HEK293 (cell line): ENCODE data around the gene C14orf119.

Experiments
- IKZF3 ChIP-seq: fragments of 450-650 bp; IDR thresholded peaks from 2 replicates; pipeline ENCODE4 v1.5.0; 2018; ENCODE audit warnings: missing biosample characterization, mild to moderate bottlenecking, missing genetic modification characterization, moderate library complexity
- KLF16 ChIP-seq: fragments of 450-650 bp; formaldehyde crosslinking; IDR thresholded peaks from 2 replicates; pipeline ENCODE4 v1.5.1; 2017; ENCODE audit warnings: missing biosample characterization, missing genetic modification characterization
- MZF1 ChIP-seq: fragments of 450-650 bp; formaldehyde crosslinking; IDR thresholded peaks from 2 replicates; pipeline ENCODE4 v1.5.1; 2017; ENCODE audit warnings: missing biosample characterization, missing genetic modification characterization, borderline replicate concordance
- WT1 ChIP-seq: fragments of 450-650 bp; formaldehyde crosslinking; IDR thresholded peaks from 2 replicates; pipeline ENCODE4 v1.5.1; 2016; ENCODE audit warnings: missing biosample characterization, missing genetic modification characterization
- ZBTB6 ChIP-seq: fragments of 450-650 bp; formaldehyde crosslinking; IDR thresholded peaks from 2 replicates; pipeline ENCODE4 v1.5.1; 2017; ENCODE audit warnings: missing biosample characterization, missing genetic modification characterization
- ZNF10 ChIP-seq: fragments of 450-650 bp; formaldehyde crosslinking; IDR thresholded peaks from 2 replicates; pipeline ENCODE4 v1.5.1; 2017; ENCODE audit warnings: missing biosample characterization, missing genetic modification characterization
- ZNF366 ChIP-seq: fragments of 450-650 bp; formaldehyde crosslinking; conservative IDR thresholded peaks from 2 replicates; pipeline ENCODE4 v1.5.1; 2016; ENCODE audit warnings: missing biosample characterization, missing genetic modification characterization
- ZNF449 ChIP-seq: fragments of 450-650 bp; formaldehyde crosslinking; IDR thresholded peaks from 2 replicates; pipeline ENCODE4 v1.5.1; 2017; ENCODE audit warnings: missing biosample characterization, mild to moderate bottlenecking, missing genetic modification characterization, moderate library complexity
- ZNF529 ChIP-seq: fragments of 450-650 bp; formaldehyde crosslinking; IDR thresholded peaks from 2 replicates; pipeline ENCODE4 v1.5.1; 2017; ENCODE audit warnings: missing genetic modification characterization, missing biosample characterization; ENCODE audit not compliant: insufficient replicate concordance
- ZNF660 ChIP-seq: fragments of 450-650 bp; IDR thresholded peaks from 2 replicates; pipeline ENCODE4 v1.5.1; 2018; ENCODE audit warnings: missing biosample characterization, mild to moderate bottlenecking, missing genetic modification characterization
- ZNF692 ChIP-seq: fragments of 450-650 bp; formaldehyde crosslinking; IDR thresholded peaks from 2 replicates; pipeline ENCODE4 v1.5.1; 2016; ENCODE audit warnings: missing biosample characterization, missing genetic modification characterization
- ZSCAN30 ChIP-seq: fragments of 450-650 bp; IDR thresholded peaks from 2 replicates; pipeline ENCODE4 v1.5.1; 2018; ENCODE audit warnings: missing biosample characterization, mild to moderate bottlenecking, missing genetic modification characterization, moderate library complexity
- TF ChIP-seq, protein P1 (sequence below): fragments of 450-650 bp; formaldehyde crosslinking; IDR thresholded peaks from 2 replicates; pipeline ENCODE4 v1.5.1; 2016; ENCODE audit warnings: missing biosample characterization, missing genetic modification characterization
- TF ChIP-seq, protein P2 (sequence below): fragments of 450-650 bp; formaldehyde crosslinking; IDR thresholded peaks from 2 replicates; pipeline ENCODE4 v1.5.1; 2016; ENCODE audit warnings: missing biosample characterization, missing genetic modification characterization, borderline replicate concordance

C14orf119 gene

DNA sequence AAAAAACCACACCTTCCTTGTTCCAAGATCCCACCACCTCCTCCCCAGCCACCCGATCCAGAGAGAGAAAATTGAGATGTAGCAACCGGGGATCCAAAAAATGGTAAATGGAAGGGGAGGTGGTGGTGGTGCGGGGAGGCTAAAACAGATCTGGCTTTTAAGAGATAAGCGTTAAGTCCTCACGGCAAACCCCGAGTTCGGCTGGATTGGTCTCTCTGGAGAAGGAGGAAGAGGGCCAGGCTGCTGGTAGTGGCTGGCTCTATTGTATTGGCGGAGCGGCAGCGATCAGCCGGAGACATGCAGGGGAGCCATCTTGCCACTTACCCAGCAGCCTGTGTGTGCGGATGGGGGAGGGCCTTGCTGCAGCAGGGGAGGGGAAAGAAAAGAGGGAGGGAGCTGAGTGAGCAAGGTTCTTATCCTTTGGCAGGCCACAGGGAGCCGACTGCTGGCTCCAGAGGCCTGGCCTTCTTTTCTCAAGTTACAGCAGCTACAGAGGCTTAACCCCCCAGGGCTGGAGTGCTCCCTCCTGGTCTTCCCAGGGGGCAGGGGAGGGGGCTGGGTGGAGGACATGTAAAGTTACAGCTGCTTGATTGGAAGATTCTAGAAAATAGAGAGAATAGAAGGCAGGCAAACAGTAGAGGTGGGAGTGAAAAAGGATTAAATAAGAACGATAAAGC lies 23.9 kb upstream of the C14orf119 start (continued):
- TF ChIP-seq MZF1 = 0 out of 2 replicates have a peak, but pooled peaks have one; percentile 19
- peak; percentile 34; the same call in 1 of the 2 replicates for TF ChIP-seq ZNF449 (tag by site-specific recombination)
- peak; percentile 100 for TF ChIP-seq ZNF10 (tag by site-specific recombination)
- peak; percentile 100 for TF ChIP-seq ZSCAN30 (tag by site-specific recombination)
- TF ChIP-seq, protein P1, sequence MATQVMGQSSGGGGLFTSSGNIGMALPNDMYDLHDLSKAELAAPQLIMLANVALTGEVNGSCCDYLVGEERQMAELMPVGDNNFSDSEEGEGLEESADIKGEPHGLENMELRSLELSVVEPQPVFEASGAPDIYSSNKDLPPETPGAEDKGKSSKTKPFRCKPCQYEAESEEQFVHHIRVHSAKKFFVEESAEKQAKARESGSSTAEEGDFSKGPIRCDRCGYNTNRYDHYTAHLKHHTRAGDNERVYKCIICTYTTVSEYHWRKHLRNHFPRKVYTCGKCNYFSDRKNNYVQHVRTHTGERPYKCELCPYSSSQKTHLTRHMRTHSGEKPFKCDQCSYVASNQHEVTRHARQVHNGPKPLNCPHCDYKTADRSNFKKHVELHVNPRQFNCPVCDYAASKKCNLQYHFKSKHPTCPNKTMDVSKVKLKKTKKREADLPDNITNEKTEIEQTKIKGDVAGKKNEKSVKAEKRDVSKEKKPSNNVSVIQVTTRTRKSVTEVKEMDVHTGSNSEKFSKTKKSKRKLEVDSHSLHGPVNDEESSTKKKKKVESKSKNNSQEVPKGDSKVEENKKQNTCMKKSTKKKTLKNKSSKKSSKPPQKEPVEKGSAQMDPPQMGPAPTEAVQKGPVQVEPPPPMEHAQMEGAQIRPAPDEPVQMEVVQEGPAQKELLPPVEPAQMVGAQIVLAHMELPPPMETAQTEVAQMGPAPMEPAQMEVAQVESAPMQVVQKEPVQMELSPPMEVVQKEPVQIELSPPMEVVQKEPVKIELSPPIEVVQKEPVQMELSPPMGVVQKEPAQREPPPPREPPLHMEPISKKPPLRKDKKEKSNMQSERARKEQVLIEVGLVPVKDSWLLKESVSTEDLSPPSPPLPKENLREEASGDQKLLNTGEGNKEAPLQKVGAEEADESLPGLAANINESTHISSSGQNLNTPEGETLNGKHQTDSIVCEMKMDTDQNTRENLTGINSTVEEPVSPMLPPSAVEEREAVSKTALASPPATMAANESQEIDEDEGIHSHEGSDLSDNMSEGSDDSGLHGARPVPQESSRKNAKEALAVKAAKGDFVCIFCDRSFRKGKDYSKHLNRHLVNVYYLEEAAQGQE = peak; percentile 24; the same call in 1 of the 2 replicates
- TF ChIP-seq WT1 = peak; percentile 20; the same call in 1 of the 2 replicates
- TF ChIP-seq, protein P2, sequence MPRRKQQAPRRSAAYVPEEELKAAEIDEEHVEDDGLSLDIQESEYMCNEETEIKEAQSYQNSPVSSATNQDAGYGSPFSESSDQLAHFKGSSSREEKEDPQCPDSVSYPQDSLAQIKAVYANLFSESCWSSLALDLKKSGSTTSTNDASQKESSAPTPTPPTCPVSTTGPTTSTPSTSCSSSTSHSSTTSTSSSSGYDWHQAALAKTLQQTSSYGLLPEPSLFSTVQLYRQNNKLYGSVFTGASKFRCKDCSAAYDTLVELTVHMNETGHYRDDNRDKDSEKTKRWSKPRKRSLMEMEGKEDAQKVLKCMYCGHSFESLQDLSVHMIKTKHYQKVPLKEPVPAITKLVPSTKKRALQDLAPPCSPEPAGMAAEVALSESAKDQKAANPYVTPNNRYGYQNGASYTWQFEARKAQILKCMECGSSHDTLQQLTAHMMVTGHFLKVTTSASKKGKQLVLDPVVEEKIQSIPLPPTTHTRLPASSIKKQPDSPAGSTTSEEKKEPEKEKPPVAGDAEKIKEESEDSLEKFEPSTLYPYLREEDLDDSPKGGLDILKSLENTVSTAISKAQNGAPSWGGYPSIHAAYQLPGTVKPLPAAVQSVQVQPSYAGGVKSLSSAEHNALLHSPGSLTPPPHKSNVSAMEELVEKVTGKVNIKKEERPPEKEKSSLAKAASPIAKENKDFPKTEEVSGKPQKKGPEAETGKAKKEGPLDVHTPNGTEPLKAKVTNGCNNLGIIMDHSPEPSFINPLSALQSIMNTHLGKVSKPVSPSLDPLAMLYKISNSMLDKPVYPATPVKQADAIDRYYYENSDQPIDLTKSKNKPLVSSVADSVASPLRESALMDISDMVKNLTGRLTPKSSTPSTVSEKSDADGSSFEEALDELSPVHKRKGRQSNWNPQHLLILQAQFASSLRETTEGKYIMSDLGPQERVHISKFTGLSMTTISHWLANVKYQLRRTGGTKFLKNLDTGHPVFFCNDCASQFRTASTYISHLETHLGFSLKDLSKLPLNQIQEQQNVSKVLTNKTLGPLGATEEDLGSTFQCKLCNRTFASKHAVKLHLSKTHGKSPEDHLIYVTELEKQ = no peak
- peak; percentile 38; the same call in 1 of the 2 replicates for TF ChIP-seq ZNF692 (tag by site-specific recombination)
- TF ChIP-seq ZNF660 (tag by site-specific recombination) = no peak
- TF ChIP-seq KLF16 = peak; percentile 44; the same call in 1 of the 2 replicates
- peak; percentile 94 for TF ChIP-seq IKZF3 (tag by site-specific recombination)
- TF ChIP-seq ZBTB6 (tag by site-specific recombination) = peak; percentile 54; the same call in 1 of the 2 replicates
- no peak for TF ChIP-seq ZNF529 (tag by site-specific recombination)
- TF ChIP-seq ZNF366 (tag by site-specific recombination) = peak; percentile 84
